Stomach (tissue), 4 donors: Measurements from ENCODE around the gene MAP6D1.

Source experiments
- CTCF ChIP-seq, 7 experiments: fragments of 450-650 bp in 4 of 7; fragments of 200-600 bp in 3 of 7; sonication (generic) in 3 of 7; IDR thresholded peaks; one replicate each; pipeline ENCODE4 v1.5.1; 2016 to 2019; ENCODE audit warnings: antibody characterized with exemption in 7 of 7, control low read depth in 2 of 7, mild to moderate bottlenecking in 1 of 7
- EP300 ChIP-seq: sonication (generic); formaldehyde crosslinking; IDR thresholded peaks from one replicate; pipeline ENCODE4 v1.6.1; 2017; ENCODE audit warnings: antibody characterized with exemption
- POLR2A ChIP-seq, 4 donors: fragments of 450-650 bp; IDR thresholded peaks; one replicate each; pipeline ENCODE4 v1.6.1; 2016; ENCODE audit warnings: antibody characterized with exemption in 4 of 4, control low read depth in 2 of 4, mild to moderate bottlenecking in 1 of 4, moderate library complexity in 1 of 4
- POLR2AphosphoS5 ChIP-seq, 3 donors: sonication (generic); formaldehyde crosslinking; IDR thresholded peaks; one replicate each; pipeline ENCODE4 v1.6.1; 2016; ENCODE audit warnings: antibody characterized with exemption in 3 of 3

- TF ChIP-seq CTCF (IDR thresholded peaks at IDR 0.05) (no peak), POLR2AphosphoS5 (IDR thresholded peaks at IDR 0.05) (no peak), POLR2A (IDR thresholded peaks at IDR 0.05) (no peak), EP300 (no peak)
These were observed 4.1 kb upstream of the MAP6D1 start for GRCh38 chr3:183829466-183829865.
